Measurements from ENCODE around the gene SVIL. TPM values are rescaled to one million over a fixed set of nuclear protein-coding genes. Genes with fewer than 3 reads are reported as not detected.

The SVIL gene
- total and polyA plus RNA-seq, 4 donors = 3.1 to 26.0 (median 9.4) TPM

DNA sequence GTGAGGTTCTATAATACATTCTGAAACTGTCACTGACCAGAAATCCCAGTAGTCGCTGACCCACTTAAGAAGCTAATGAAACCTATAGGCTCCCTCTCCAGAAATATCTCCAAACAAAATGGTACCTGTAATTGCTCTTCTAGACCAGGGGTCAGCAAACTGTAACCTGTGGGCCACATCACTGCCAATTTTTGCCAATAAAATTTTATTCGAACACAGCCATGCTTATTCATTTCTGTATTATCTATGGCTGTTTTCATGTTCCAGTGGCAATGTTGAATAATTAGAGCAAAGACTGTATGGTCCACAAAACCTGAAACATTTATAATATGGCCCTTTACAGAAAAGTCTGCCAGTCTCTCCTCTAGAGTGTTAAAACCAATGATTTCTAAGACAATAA, 37.2 kb upstream of the SVIL start:
- 97% methylated on average over 2 of the region's 2 CpGs for WGBS
- Histone ChIP-seq H3K9me3 (ENCODE audit: control insufficient read depth in 4 of 4, low read length in 3 of 4) (peaks cover 0 to 5% (median 2%) of the 10 kb centered on the region in 4 donors), H3K9ac (ENCODE audit: low read depth in 1 of 2, low read length in 2 of 2) (no peak overlapping the region), H3K36me3 (ENCODE audit: control insufficient read depth in 4 of 4, insufficient read depth in 3 of 4, low read depth in 1 of 4, low read length in 3 of 4) (peaks cover 1 to 8% (median 5%) of the 10 kb centered on the region in 4 donors), H3K27me3 (ENCODE audit: control insufficient read depth in 4 of 4, insufficient read depth in 4 of 4, low read length in 3 of 4) (no peaks in the 10 kb centered on the region), H3K27ac (ENCODE audit: low read depth in 1 of 2, low read length in 2 of 2) (no peak overlapping the region), H3K4me3 (ENCODE audit: low read depth in 1 of 3, low read length in 3 of 3) (no peak overlapping the region), H3K4me1 (ENCODE audit: control insufficient read depth in 4 of 4, insufficient read depth in 4 of 4, low read length in 3 of 4) (no peaks in the 10 kb centered on the region)
- no peak for DNase-seq (ENCODE audit: low spot score)
- TF ChIP-seq, protein P1, sequence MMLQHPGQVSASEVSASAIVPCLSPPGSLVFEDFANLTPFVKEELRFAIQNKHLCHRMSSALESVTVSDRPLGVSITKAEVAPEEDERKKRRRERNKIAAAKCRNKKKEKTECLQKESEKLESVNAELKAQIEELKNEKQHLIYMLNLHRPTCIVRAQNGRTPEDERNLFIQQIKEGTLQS (IDR thresholded peaks at IDR 0.05) = no peak
- no peak for TF ChIP-seq NR2F2 (IDR thresholded peaks at IDR 0.05)
- no peak for TF ChIP-seq JUND (IDR thresholded peaks at IDR 0.05)
- TF ChIP-seq TAF1 (conservative IDR thresholded peaks at IDR 0.05) = no peak
- TF ChIP-seq, protein P2, sequence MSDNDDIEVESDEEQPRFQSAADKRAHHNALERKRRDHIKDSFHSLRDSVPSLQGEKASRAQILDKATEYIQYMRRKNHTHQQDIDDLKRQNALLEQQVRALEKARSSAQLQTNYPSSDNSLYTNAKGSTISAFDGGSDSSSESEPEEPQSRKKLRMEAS (IDR thresholded peaks at IDR 0.05) = no peak
- TF ChIP-seq HNF4A (conservative IDR thresholded peaks at IDR 0.05) = no peak
- no peak for TF ChIP-seq HNF4G (IDR thresholded peaks at IDR 0.05)
- no peak for TF ChIP-seq GABPA (IDR thresholded peaks at IDR 0.05 in 1 of 2, conservative IDR thresholded peaks at IDR 0.05 in 1 of 2)
- TF ChIP-seq, protein P3, sequence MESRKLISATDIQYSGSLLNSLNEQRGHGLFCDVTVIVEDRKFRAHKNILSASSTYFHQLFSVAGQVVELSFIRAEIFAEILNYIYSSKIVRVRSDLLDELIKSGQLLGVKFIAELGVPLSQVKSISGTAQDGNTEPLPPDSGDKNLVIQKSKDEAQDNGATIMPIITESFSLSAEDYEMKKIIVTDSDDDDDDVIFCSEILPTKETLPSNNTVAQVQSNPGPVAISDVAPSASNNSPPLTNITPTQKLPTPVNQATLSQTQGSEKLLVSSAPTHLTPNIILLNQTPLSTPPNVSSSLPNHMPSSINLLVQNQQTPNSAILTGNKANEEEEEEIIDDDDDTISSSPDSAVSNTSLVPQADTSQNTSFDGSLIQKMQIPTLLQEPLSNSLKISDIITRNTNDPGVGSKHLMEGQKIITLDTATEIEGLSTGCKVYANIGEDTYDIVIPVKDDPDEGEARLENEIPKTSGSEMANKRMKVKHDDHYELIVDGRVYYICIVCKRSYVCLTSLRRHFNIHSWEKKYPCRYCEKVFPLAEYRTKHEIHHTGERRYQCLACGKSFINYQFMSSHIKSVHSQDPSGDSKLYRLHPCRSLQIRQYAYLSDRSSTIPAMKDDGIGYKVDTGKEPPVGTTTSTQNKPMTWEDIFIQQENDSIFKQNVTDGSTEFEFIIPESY (IDR thresholded peaks at IDR 0.05) = no peak
- TF ChIP-seq, protein P4, sequence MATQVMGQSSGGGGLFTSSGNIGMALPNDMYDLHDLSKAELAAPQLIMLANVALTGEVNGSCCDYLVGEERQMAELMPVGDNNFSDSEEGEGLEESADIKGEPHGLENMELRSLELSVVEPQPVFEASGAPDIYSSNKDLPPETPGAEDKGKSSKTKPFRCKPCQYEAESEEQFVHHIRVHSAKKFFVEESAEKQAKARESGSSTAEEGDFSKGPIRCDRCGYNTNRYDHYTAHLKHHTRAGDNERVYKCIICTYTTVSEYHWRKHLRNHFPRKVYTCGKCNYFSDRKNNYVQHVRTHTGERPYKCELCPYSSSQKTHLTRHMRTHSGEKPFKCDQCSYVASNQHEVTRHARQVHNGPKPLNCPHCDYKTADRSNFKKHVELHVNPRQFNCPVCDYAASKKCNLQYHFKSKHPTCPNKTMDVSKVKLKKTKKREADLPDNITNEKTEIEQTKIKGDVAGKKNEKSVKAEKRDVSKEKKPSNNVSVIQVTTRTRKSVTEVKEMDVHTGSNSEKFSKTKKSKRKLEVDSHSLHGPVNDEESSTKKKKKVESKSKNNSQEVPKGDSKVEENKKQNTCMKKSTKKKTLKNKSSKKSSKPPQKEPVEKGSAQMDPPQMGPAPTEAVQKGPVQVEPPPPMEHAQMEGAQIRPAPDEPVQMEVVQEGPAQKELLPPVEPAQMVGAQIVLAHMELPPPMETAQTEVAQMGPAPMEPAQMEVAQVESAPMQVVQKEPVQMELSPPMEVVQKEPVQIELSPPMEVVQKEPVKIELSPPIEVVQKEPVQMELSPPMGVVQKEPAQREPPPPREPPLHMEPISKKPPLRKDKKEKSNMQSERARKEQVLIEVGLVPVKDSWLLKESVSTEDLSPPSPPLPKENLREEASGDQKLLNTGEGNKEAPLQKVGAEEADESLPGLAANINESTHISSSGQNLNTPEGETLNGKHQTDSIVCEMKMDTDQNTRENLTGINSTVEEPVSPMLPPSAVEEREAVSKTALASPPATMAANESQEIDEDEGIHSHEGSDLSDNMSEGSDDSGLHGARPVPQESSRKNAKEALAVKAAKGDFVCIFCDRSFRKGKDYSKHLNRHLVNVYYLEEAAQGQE (IDR thresholded peaks at IDR 0.05) = no peak
- TF ChIP-seq RAD21 (IDR thresholded peaks at IDR 0.05) = no peak
- no peak for TF ChIP-seq RXRA (IDR thresholded peaks at IDR 0.05)
- no peak for TF ChIP-seq SP1 (IDR thresholded peaks at IDR 0.05)
- TF ChIP-seq FOXA1 (IDR thresholded peaks at IDR 0.05) = no peak

DNA sequence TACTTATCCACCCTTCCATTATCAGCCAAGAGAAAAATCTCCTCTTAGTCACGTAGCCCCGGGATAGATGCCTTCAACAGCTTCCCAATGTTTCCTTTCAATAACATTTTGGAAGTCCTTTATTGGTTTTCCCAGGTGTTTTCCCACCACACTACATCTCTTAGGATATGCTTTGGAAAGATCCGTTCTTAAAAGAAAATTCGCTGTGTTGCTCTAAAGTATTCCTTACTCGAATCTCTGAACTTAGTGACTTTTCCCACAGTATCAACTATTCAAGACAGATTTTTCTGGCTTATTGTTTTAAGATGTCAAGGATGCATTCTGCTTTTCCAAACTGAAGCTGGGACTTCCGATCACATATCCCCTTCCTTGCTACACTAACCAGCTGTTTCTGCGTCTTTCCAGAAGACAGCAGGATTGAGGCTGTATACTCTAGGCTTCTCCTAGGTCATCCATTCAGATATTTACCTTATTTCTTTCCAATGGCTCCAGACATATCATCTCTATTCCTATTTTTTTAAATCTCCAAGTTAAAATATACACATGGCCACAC, 36.5 kb upstream of the SVIL start:
- peaks cover 0 to 5% (median 2%) of the 10 kb centered on the region in 4 donors for H3K9me3 ChIP-seq (ENCODE audit: control insufficient read depth in 4 of 4, low read length in 3 of 4)
- no peak overlapping the region for H3K4me3 ChIP-seq (ENCODE audit: low read depth in 1 of 3, low read length in 3 of 3)
- no peaks in the 10 kb centered on the region for H3K27me3 ChIP-seq (ENCODE audit: control insufficient read depth in 4 of 4, insufficient read depth in 4 of 4, low read length in 3 of 4)
- H3K4me1 ChIP-seq (ENCODE audit: control insufficient read depth in 4 of 4, insufficient read depth in 4 of 4, low read length in 3 of 4) = no peaks in the 10 kb centered on the region
- 93% methylated on average over 7 of the region's 7 CpGs for WGBS
- H3K9ac ChIP-seq (ENCODE audit: low read depth in 1 of 2, low read length in 2 of 2) = no peak overlapping the region
- H3K27ac ChIP-seq (ENCODE audit: low read depth in 1 of 2, low read length in 2 of 2) = no peak overlapping the region
- TF ChIP-seq, protein P3 (IDR thresholded peaks at IDR 0.05) = no peak
- DNase-seq (ENCODE audit: low spot score) = no peak
- H3K36me3 ChIP-seq (ENCODE audit: control insufficient read depth in 4 of 4, insufficient read depth in 3 of 4, low read depth in 1 of 4, low read length in 3 of 4) = peaks cover 1 to 8% (median 4%) of the 10 kb centered on the region in 4 donors
